HG03064 (cell line): ENCODE results near the gene ZNF548.
"Not testable (repeated sequence)": the region's sequence is repeated elsewhere in the genome, so short reads cannot be mapped to it uniquely, and the experiment has no call there.

ENCODE experiments used
- ATAC-seq: cut with Tn5 transposase; IDR thresholded peaks from one replicate; pipeline ENCODE4 v1.9.1; 2021; ENCODE audit warnings: low read depth; ENCODE audit not compliant: unreplicated experiment

The ZNF548 gene

DNA sequence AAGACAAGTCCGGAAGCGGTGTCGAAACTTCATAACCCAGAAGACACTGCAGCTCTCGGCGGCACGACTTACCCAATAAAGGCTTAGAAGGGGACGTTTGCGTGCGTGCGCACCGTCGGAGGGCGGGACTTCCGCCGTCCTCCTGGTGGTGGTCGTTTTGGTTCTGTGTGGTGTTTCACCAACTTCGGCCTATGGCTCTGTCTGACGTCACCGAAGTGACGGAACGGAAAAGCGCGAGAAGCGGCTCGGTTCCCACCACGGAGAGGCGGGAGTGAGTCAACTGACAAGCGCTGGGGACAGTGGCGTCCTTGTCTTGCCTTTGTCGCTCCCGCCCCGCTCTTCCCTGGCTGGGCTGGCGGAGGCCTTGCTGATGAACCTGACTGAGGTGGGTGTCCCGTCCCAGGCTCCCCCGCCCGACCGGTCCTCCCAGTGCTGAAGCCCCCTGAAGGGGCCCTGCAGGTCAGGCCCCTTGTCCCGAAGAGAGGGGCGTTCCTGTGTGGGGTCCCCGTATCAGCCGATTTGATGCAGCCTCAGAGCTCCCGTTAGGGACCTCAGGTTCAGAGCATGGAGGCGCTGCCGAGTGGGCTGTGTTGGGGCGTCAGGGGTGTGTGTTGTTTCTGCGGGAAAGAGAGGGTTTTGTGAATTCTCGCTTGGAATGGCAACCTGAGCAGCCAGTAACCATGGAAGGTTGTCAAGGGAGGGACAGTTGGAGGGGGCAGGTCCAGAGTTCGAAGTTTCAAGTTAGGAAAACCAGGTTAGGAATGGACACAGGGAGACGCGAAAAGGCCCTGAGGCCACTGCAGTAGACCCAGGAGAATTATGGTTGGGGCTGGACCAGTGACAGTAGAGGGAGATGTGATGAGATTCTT is at the start of gene ZNF548:
Gene ZNF548, plus strand, starts transcription at position 125 of the 869 bp plus-strand sequence. Its CDS starts 246 bp downstream, at position 371.
- ATAC-seq = peak; percentile 94

DNA sequence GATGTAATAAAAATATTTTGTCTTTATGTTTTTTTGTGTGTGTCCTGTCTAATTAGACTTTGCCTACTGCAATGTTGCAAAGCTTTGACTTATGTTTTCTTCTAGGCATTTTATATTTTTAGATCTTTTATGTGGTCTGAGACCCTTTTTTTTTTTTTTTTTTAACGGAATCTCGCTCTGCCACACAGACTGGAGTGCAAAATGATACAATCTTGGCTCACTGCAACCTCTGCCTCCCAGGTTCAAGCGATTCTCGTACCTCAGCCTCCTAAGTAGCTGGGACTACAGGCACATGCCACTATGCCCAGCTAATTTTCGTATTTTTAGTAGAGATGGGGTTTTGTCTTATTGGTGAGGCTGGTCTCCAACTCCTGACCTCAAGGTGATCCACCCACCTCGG is 47.1 kb upstream of the ZNF548 start:
- no peak for ATAC-seq

DNA sequence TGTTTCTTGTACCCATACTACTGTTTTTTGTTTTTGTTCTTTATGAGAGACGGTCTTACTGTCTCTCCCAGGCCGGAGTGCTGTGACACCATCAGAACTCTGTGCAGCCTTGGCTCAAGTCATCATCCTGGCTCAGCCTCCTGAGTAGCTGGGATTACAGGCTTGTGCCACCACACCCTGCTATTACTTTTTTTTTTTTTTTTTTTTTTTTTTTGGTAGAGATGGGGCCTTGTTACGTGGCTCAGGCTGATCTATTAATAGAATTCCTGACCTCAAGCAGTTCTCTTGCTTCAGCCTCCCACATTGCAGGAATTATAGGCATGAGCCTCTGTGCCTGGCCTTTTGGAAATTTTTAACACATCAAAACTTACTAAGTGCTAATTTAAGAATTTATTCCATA is 41.5 kb upstream of the ZNF548 start:
- ATAC-seq = no peak

DNA sequence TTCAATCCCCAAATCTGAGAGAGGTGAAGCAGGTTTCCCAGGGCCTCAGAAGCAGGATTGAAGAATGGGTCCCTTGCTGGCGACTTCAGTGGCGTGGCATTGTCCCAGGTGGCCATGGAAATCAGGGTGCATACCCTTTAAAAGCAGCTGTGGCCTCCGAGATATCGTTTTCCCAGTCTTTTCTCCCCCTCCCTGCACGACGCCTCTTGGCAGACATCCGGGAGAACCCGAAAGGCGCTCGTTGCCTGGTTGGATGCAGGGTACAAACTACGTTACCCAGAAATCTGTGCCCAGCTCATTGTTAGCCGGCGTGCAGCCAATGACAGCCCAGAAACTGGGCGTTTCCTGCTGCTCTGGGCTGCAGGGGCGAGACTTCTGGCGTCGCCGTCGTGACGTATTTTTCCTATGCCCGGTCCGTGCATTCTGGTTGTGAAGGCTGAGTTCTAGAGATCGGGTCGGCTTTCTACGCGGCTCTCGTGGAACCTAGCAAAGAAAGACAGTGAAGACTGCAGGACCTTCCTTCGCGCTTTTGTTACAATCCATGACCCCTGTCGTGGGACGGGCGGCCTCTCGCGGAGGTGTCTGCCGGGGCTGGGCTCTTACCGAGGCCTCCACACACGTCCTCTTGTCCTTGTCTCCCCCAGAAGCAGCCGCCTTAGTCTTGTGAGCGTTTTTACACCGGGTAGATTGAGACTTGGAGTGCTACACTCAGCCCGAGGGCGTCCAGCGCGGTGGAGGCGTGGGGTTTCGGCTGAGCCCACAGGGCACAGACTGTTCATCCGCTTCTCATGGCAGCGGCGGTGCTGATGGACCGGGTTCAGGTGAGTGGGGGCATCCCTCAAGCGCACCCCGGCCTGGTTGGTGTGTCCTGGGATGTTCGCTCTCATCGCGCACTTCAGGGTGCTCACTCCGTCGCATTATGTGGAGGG is 38.5 kb upstream of the ZNF548 start, which contains the start of gene ZNF304:
Gene ZNF304, plus strand, starts transcription at position 395 of the 929 bp plus-strand sequence. Its CDS starts 394 bp downstream, at position 789.
- peak; percentile 97 for ATAC-seq

DNA sequence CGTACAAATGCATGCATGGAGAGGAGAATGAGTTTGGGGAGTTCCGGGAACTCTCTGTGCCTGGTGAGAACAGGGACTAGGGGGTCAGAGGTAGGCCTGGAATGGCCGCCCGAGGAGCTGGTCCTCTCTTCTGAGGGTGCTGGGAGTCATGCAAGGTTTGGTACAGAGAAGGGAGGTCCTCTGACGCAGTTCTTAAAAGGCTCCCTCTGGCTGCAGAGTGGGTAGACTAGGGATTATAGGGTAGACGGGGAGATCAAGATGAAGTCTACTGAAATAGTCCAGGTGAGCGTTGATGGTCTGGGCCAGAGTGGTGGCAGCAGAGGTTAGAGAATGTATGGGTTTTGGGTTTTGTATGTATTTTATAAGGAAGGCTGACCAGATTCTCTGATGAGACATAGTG is 37.8 kb upstream of the ZNF548 start:
- no peak for ATAC-seq

DNA sequence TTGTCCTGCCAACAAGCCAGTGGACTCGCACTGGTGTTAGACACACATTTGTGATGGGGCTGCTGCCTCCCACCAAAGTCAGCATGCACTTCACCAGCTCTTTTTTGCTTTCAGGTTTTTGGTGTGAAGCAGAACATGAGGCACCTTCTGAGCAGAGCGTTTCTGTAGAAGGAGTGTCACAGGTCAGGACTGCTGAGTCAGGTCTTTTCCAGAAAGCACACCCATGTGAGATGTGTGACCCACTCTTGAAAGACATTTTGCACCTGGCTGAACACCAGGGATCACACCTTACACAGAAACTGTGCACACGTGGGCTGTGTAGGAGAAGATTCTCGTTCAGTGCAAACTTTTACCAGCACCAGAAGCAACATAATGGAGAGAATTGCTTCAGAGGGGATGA is 33.7 kb upstream of the ZNF548 start:
- ATAC-seq = no peak

DNA sequence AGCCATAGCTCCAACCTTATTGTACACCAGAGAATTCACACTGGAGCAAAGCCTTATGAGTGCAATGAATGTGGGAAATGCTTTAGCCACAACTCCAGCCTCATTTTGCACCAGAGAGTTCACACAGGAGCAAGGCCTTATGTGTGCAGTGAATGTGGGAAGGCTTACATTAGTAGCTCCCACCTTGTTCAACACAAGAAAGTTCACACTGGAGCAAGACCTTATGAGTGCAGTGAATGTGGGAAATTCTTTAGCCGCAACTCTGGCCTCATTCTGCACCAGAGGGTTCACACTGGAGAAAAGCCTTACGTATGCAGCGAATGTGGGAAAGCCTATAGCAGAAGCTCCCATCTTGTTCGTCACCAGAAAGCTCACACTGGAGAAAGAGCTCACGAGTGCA is 32.2 kb upstream of the ZNF548 start:
- ATAC-seq = no peak

DNA sequence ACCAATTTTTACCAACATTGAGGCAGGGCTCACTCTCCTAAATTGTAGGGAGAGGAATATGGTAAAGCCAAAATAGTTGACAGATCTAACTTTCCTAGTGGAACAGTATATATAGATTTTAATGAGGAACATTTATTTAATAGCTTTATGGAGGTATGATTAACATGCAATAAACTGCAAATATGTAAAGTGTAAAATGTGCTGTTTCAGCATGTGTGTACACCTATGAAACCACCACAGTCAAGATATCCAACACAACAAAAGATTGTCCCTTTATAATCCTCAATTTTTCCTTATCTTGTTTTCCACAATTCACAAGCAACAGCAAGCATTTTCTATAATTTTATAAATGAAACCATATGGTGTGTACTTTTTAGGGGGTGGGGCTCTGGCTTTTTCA is 30.4 kb upstream of the ZNF548 start:
- ATAC-seq = no peak

DNA sequence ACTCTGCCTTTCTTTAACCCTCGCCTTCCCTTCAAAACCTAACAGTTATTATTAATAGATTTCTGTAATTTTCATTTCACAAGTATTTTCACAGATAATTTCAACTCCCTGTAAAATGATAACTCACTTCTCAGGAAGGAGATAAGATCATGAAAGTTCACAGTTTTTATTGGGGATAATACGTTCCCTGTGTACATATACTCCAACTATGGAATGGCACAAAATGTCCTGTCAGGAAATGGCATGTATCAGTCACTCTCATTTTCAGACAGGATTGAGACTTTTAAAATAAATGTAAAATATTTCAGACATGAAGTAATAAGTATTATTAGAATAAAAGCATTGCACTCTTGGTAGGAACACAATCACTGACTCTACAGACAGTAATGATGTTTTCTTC is 27.2 kb upstream of the ZNF548 start:
- no peak for ATAC-seq

DNA sequence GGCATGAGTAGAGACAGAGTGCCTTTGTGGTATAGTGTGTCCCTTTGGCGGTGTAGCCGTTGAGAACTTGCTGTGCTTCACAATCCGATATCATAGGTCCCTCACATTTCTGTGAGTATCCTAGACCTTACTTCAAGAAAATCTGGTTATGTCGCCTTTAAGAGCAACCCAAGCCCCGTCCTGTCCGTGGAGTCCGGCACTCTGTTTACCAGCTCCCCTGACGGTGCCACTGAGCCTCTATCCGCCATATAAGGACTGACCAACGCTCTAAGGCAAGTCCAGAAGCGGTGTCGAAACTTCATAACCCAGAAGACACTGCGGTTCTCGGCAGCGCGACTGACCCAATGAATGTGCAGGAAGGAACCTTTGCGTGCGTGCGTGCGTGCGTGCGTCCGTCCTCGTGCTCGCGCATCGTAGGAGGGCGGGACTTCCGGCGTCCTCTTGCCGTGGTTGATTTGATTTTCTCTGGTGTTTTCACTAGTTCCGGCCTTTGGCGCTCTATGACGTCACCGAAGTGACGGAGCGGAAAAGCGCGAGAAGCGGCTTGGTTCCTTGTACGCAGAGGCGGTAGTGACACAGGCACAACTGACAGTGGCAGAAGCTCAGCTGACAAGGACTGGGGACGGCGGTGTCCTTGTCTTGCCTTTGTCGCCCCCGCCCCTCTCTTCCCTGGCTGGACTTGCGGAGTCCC is 26.5 kb upstream of the ZNF548 start, which contains the start of the genes TRAPPC2B and ZNF547:
Gene TRAPPC2B, plus strand, starts transcription at position 555 of the 691 bp plus-strand sequence. CDS start 1,283 bp downstream, outside the sequence.
Gene ZNF547, plus strand, starts transcription at position 555 of the 691 bp plus-strand sequence. CDS start 5,005 bp downstream, outside the sequence.
- ATAC-seq = peak; percentile 92

DNA sequence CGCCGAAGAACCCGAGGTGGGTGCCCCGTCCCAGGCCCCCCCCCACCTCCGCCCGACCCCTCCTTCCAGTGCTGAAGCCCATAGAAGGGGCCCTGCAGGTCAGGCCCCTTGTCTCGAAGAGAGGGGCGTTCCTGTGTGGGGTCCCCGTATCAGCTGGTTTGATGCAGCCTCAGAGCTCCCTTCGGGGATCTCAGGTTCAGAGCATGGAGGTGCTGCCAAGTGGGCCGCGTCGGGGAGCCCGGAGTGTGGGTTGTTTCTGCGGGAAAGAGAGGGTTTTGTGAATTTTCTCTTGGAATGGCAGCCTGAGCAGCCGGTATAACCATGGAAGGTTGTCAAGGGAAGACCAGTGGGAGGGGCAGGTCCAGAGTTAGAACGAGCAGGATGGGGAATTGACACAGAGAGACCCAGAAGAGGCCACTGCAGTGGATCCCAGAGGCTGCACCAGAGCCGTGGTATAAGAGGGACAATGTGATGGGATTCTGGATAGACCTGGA is 25.9 kb upstream of the ZNF548 start:
- no peak for ATAC-seq

DNA sequence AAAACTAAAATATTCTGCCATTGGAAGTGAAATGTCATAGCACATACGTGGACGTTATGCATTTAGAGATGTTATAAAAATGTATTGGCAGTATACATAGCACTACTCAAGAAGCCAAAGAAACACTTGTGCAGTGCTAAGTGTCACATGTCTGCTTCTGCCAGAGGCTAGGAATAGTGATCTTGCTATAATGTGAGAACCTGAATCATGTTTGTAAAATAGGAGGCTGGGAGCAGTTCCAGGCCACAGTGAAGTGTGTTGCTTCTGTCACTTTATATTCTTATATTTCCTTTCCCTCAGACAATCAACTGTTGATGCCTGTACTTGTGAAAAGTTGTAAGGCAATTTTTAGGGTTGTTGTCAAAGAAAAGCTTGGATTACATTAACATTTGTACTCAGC is 22.9 kb upstream of the ZNF548 start:
- no peak for ATAC-seq

DNA sequence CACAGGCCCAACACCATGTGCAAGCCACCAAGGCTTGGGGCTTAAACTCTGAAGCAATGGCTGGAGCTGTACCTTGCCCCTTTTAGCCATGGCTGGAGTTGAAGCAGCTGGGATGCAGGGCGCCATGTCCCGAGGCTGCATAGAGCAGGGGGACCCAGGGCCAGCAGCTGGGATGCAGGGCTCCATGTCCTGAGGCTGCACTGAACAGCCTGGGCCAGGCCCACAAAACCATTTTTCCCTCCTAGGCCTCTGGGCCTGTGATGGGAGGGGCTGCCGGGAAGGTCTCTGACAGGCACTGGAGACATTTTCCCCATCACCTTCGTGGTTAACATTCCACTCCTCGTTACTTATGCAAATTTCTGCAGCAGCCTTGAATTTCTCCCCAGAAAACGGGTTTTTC is 15.5 kb upstream of the ZNF548 start:
- no peak for ATAC-seq

DNA sequence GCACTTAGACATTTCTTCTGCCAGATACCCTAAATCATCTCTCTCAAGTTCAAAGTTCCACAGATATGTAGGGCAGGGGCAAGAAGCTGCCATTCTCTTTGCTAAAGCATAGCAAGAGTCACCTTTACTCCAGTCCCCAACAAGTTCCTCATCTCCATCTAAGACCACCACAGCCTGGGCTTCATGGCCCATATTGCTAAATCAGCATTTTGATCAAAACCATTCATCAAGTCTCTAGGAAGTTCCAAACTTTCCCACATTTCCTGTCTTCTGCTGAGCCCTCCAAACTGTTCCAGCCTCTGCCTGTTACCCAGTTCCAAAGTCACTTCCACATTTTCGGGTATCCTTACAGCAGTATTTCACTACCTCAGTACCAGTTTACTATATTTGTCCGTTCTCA is 15.0 kb upstream of the ZNF548 start:
- not testable (repeated sequence) for ATAC-seq

DNA sequence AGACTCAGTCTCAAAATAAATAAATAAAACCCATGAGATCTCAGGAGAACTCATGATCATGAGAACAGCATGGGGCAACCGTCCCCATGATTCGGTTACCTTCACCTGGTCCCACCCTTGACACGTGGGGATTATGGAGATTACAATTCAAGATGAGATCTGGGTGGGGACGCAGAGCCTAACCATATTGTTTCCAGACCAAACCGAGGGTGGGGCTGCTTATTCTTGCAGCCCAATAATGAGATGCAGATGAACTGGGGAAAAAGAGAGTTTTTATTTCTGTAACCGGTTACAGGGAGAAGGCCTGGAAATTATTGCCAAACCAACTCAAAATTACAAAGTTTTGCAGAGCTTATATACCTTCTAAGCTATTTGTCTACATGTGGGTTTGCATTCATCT is 13.5 kb upstream of the ZNF548 start:
- ATAC-seq = no peak

DNA sequence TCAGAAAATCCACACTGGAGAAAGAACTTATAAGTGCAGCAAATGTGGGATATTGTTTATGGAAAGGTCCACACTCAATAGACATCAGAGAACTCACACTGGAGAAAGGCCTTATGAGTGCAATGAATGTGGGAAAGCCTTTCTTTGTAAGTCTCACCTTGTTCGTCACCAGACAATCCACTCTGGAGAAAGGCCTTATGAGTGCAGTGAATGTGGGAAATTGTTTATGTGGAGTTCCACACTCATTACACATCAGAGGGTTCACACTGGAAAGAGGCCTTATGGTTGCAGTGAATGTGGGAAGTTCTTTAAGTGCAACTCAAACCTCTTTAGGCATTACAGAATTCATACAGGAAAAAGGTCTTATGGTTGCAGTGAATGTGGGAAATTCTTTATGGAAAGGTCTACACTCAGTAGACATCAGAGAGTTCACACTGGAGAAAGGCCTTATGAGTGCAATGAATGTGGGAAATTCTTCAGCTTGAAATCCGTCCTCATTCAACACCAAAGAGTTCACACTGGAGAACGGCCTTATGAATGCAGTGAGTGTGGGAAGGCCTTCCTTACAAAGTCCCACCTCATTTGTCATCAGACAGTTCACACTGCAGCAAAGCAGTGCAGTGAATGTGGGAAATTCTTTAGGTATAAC is 12.0 kb upstream of the ZNF548 start:
- no peak for ATAC-seq

DNA sequence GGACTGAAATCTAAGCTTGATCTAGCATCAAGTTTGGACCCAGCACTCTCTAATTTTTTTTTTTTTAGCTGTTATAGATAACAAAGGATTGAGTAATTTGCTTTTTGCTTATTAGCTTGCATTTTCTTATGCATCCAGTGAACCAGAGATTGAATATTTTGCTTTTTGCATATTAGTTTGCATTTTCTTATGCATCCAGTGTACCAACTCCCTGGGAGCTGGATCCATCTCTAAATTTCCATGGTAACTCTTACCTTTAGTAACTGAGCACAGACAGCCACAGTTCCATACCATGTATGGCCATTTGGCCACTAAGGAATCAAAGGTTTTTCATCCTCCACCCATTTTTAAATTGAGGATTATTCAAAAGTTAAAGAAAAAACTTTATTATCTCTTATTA is 8.7 kb upstream of the ZNF548 start:
- ATAC-seq = no peak

DNA sequence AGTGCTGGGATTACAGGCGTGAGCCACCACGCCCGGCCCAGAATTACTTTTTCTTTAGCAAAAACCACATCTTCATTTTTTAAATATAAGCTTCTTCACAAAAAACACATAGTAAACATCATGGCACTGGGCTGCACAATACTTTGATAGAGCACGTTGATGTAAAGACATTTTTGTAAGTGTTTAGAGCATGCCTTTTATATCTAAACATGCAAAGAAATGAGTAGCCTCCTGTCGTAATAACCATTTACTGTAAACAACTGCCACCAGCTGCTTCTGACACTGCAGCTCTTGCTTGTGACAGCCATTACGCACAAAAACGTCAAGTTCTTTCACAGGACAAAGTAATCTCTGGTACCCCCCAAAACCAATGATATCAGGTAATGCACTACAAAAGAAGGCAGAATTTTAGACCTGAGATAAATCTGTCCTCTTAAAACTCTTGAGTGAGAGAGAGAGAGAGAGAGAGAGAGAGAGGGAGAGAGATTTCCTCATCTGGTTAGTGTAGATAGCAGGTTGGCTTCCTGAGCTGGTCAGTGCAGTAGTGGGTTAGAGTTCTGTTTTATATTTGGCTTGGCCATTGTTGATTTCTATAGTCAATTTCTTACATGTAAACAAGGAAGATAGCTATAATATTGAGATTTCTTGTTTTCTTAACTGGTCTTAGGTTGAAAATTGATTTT is 6.7 kb upstream of the ZNF548 start:
- ATAC-seq = no peak

DNA sequence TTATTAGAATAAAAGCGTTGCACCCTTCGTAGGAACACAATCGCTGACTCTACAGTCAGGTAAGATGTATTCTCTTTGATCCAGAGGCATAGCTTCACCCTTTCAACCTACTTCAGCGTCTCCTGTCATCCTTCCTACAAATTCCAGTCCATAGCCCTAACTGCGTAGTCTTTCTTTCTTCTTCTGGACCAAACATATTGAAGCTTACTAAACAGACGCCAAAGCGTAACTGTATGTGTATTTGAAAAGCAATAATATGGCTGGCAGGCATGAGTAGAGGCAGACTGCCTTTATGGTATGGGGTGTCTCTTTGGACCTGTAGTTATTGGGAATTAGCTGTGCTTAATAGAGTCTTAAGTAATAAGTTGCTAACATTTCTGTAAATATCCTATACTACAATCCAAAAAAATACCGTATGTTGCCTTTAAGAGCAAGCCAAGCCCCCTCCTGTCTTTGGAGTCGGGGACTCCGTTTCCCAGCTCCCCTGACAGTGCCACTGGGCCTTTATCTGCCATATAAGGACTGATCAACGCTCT is 392 bp upstream of the ZNF548 start:
- no peak for ATAC-seq
